ENCODE results near the gene JTB. TPM values are rescaled to one million over a fixed set of nuclear protein-coding genes. Genes with fewer than 3 reads are reported as not detected.

JTB gene
- polyA plus RNA-seq, 1 donor from 2014 or later: 257 TPM

DNA sequence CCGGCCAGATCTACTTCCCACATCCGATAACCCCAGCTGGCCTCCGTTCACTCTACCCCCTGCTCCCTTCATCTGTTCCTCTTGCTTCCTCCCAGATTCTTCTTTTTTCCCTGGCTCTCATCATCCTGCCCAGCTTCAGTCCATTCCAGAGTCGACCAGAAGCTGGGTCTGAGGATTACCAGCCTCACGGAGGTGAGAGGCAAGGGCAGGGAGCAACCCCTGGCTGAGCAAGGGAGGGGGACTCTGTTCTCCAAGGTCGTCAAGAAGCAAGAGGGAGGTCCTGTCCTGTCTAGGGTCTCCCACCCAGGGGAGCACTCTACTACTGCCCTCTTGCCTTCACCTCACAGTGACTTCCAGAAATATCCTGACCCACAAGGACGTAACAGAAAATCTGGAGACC lies 3.9 kb downstream of the JTB start:
- no peak overlapping the region for H3K27ac ChIP-seq (ENCODE audit: low read length)
- no peak overlapping the region for H3K9ac ChIP-seq (ENCODE audit: low read length)
- H3K79me2 ChIP-seq (replicated peaks; ENCODE audit: insufficient read depth, low read length): peaks cover 11% of the 10 kb centered on the region
- H3K36me3 ChIP-seq (ENCODE audit: insufficient read depth, low read length): no peaks in the 10 kb centered on the region
- TF ChIP-seq EP300 (conservative IDR thresholded peaks at IDR 0.05; ENCODE audit: poor library complexity, severe bottlenecking) (no peak), TAF1 (IDR thresholded peaks at IDR 0.05; ENCODE audit: low read depth) (no peak), EZH2 (IDR thresholded peaks at IDR 0.05; ENCODE audit: borderline replicate concordance, insufficient read depth, low read length, poor library complexity, severe bottlenecking) (no peak), MXI1 (conservative IDR thresholded peaks at IDR 0.05; ENCODE audit: poor library complexity, severe bottlenecking) (no peak)
- H3K4me2 ChIP-seq (ENCODE audit: low read length): no peak overlapping the region
- H4K20me1 ChIP-seq (ENCODE audit: insufficient read depth): no peaks in the 10 kb centered on the region
- no peaks in the 10 kb centered on the region for H3K9me3 ChIP-seq (ENCODE audit: low read length)
- H3K4me3 ChIP-seq (ENCODE audit: low read length): no peak overlapping the region
- no peaks in the 10 kb centered on the region for H3K27me3 ChIP-seq (ENCODE audit: insufficient read depth, low read depth, low read length)
- no peaks in the 10 kb centered on the region for H3K9me2 ChIP-seq (ENCODE audit: insufficient read depth, low read length)
- no peak overlapping the region for H2AFZ ChIP-seq (ENCODE audit: low read depth, low read length)
- no peaks in the 10 kb centered on the region for H3F3A ChIP-seq (ENCODE audit: insufficient read depth, low read length, poor library complexity, severe bottlenecking)

DNA sequence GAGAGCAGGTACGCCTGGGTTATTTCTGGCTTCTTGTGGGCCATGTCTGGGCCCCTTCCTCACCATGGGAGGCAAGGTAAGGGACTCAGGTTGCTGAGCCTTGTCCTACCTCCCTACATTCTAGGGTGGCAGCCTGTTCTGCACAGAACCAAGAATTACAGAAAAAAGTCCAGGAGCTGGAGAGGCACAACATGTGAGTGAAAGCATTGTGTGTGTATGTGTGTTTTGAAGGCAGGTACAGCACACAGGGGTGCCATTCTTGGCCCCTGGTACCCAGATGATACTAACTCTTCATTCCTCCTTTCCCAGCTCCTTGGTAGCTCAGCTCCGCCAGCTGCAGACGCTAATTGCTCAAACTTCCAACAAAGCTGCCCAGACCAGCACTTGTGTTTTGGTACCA lies 4.4 kb downstream of the JTB start:
- Histone ChIP-seq H3K9me3 (ENCODE audit: low read length) (no peaks in the 10 kb centered on the region), H3K9ac (ENCODE audit: low read length) (no peak overlapping the region), H2AFZ (ENCODE audit: low read depth, low read length) (no peak overlapping the region), H3K4me3 (ENCODE audit: low read length) (no peak overlapping the region), H3K36me3 (ENCODE audit: insufficient read depth, low read length) (no peaks in the 10 kb centered on the region), H3K27ac (ENCODE audit: low read length) (no peak overlapping the region), H4K20me1 (ENCODE audit: insufficient read depth) (no peaks in the 10 kb centered on the region), H3K4me2 (ENCODE audit: low read length) (no peak overlapping the region), H3F3A (ENCODE audit: insufficient read depth, low read length, poor library complexity, severe bottlenecking) (no peaks in the 10 kb centered on the region), H3K79me2 (replicated peaks; ENCODE audit: insufficient read depth, low read length) (peaks cover 11% of the 10 kb centered on the region), H3K27me3 (ENCODE audit: insufficient read depth, low read depth, low read length) (no peaks in the 10 kb centered on the region), H3K9me2 (ENCODE audit: insufficient read depth, low read length) (no peaks in the 10 kb centered on the region)
- TF ChIP-seq RAD21 (conservative IDR thresholded peaks at IDR 0.05): no peak
- TF ChIP-seq, protein P1, sequence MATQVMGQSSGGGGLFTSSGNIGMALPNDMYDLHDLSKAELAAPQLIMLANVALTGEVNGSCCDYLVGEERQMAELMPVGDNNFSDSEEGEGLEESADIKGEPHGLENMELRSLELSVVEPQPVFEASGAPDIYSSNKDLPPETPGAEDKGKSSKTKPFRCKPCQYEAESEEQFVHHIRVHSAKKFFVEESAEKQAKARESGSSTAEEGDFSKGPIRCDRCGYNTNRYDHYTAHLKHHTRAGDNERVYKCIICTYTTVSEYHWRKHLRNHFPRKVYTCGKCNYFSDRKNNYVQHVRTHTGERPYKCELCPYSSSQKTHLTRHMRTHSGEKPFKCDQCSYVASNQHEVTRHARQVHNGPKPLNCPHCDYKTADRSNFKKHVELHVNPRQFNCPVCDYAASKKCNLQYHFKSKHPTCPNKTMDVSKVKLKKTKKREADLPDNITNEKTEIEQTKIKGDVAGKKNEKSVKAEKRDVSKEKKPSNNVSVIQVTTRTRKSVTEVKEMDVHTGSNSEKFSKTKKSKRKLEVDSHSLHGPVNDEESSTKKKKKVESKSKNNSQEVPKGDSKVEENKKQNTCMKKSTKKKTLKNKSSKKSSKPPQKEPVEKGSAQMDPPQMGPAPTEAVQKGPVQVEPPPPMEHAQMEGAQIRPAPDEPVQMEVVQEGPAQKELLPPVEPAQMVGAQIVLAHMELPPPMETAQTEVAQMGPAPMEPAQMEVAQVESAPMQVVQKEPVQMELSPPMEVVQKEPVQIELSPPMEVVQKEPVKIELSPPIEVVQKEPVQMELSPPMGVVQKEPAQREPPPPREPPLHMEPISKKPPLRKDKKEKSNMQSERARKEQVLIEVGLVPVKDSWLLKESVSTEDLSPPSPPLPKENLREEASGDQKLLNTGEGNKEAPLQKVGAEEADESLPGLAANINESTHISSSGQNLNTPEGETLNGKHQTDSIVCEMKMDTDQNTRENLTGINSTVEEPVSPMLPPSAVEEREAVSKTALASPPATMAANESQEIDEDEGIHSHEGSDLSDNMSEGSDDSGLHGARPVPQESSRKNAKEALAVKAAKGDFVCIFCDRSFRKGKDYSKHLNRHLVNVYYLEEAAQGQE (IDR thresholded peaks at IDR 0.05; ENCODE audit: borderline replicate concordance): no peak
- no peak for TF ChIP-seq EZH2 (IDR thresholded peaks at IDR 0.05; ENCODE audit: borderline replicate concordance, insufficient read depth, low read length, poor library complexity, severe bottlenecking)
- no peak for TF ChIP-seq MXI1 (conservative IDR thresholded peaks at IDR 0.05; ENCODE audit: poor library complexity, severe bottlenecking)
- TF ChIP-seq EP300 (conservative IDR thresholded peaks at IDR 0.05; ENCODE audit: poor library complexity, severe bottlenecking): no peak

DNA sequence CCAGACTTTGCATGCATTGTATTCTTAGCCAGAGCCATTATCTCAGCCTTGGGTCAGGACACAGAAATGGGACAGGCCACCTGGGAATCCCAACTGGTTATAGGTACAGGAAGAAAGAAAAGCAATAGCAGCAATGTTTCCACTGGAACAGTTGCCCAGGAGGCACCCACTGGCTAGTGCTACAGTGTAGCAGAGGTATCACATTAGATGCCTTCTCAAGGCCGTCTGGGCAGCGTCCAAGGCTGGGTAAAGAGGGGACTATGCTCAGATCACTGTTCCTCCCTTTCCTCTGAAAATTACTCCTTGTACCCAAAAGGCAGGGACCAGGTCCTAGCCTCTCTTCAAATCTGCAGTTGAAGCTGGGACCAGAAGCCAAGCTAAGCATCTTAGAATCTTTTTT lies 7.1 kb downstream of the JTB start:
- Histone ChIP-seq H3F3A (ENCODE audit: insufficient read depth, low read length, poor library complexity, severe bottlenecking) (peaks cover 4% of the 10 kb centered on the region), H3K9ac (ENCODE audit: low read length) (no peak overlapping the region), H3K9me2 (ENCODE audit: insufficient read depth, low read length) (no peaks in the 10 kb centered on the region), H3K4me3 (ENCODE audit: low read length) (no peak overlapping the region), H3K27me3 (ENCODE audit: insufficient read depth, low read depth, low read length) (no peaks in the 10 kb centered on the region), H3K79me2 (replicated peaks; ENCODE audit: insufficient read depth, low read length) (no peaks in the 10 kb centered on the region), H3K27ac (ENCODE audit: low read length) (no peak overlapping the region), H4K20me1 (ENCODE audit: insufficient read depth) (no peaks in the 10 kb centered on the region), H2AFZ (ENCODE audit: low read depth, low read length) (no peak overlapping the region), H3K36me3 (ENCODE audit: insufficient read depth, low read length) (no peaks in the 10 kb centered on the region), H3K9me3 (ENCODE audit: low read length) (no peaks in the 10 kb centered on the region), H3K4me2 (ENCODE audit: low read length) (no peak overlapping the region)
- TF ChIP-seq, protein P2, sequence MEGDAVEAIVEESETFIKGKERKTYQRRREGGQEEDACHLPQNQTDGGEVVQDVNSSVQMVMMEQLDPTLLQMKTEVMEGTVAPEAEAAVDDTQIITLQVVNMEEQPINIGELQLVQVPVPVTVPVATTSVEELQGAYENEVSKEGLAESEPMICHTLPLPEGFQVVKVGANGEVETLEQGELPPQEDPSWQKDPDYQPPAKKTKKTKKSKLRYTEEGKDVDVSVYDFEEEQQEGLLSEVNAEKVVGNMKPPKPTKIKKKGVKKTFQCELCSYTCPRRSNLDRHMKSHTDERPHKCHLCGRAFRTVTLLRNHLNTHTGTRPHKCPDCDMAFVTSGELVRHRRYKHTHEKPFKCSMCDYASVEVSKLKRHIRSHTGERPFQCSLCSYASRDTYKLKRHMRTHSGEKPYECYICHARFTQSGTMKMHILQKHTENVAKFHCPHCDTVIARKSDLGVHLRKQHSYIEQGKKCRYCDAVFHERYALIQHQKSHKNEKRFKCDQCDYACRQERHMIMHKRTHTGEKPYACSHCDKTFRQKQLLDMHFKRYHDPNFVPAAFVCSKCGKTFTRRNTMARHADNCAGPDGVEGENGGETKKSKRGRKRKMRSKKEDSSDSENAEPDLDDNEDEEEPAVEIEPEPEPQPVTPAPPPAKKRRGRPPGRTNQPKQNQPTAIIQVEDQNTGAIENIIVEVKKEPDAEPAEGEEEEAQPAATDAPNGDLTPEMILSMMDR (IDR thresholded peaks at IDR 0.05; ENCODE audit: poor library complexity, severe bottlenecking): no peak
- TF ChIP-seq RAD21 (conservative IDR thresholded peaks at IDR 0.05): no peak
- TF ChIP-seq POLR2AphosphoS5 (IDR thresholded peaks at IDR 0.05): no peak
- TF ChIP-seq EP300 (conservative IDR thresholded peaks at IDR 0.05; ENCODE audit: poor library complexity, severe bottlenecking): no peak

Measured in neural cell (in vitro differentiated cells).